DOHH2 (cell line): ENCODE results near the gene ZFPM1.

ENCODE experiments used
- EZH2phosphoT487 ChIP-seq: fragments of 200-600 bp; sonication (generic); IDR thresholded peaks from 2 replicates; pipeline ENCODE4 v1.6.1; 2017; ENCODE audit warnings: borderline replicate concordance, mild to moderate bottlenecking, antibody characterized with exemption, low read length, moderate library complexity, mixed read lengths
- TF ChIP-seq, protein P1 (sequence below): fragments of 200-600 bp; sonication (generic); IDR thresholded peaks from one replicate; pipeline ENCODE4 v1.5.1; 2014; ENCODE audit warnings: antibody characterized with exemption, mild to moderate bottlenecking, low read depth, low read length; ENCODE audit not compliant: poor library complexity, severe bottlenecking

DNA sequence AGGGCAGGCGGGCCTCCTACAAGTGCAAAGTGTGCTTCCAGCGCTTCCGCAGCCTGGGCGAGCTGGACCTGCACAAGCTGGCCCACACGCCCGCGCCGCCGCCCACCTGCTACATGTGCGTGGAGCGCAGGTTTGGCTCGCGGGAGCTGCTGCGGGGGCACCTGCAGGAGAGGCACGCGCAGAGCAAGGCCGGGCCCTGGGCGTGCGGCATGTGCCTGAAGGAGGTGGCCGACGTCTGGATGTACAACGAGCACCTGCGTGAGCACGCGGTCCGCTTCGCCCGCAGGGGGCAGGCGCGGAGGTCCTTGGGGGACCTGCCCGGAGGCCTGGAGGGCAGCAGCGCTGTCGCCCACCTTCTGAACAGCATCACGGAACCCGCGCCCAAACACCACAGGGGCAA lies 16.3 kb upstream of the ZFPM1 start:
- TF ChIP-seq, protein P1, sequence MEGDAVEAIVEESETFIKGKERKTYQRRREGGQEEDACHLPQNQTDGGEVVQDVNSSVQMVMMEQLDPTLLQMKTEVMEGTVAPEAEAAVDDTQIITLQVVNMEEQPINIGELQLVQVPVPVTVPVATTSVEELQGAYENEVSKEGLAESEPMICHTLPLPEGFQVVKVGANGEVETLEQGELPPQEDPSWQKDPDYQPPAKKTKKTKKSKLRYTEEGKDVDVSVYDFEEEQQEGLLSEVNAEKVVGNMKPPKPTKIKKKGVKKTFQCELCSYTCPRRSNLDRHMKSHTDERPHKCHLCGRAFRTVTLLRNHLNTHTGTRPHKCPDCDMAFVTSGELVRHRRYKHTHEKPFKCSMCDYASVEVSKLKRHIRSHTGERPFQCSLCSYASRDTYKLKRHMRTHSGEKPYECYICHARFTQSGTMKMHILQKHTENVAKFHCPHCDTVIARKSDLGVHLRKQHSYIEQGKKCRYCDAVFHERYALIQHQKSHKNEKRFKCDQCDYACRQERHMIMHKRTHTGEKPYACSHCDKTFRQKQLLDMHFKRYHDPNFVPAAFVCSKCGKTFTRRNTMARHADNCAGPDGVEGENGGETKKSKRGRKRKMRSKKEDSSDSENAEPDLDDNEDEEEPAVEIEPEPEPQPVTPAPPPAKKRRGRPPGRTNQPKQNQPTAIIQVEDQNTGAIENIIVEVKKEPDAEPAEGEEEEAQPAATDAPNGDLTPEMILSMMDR = no peak
- TF ChIP-seq EZH2phosphoT487 = no peak
